Measurements from ENCODE around the gene DDB1.

DDB1 gene

GRCh38 chr11:61334434-61335354 is 1.8 kb upstream of the DDB1 start:
- Mint-ChIP-seq H3K4me3 (peak overlapping the region; percentile 91), H3K9me3 (no peaks in the 10 kb centered on the region), H3K4me1 (ENCODE audit: low read depth) (peaks cover 57% of the 10 kb centered on the region), H3K27me3 (no peaks in the 10 kb centered on the region), H3K27ac (peak overlapping the region; percentile 98), H3K36me3 (ENCODE audit: low read depth) (peaks cover 53% of the 10 kb centered on the region)
- DNase-seq = peak; percentile 37

DNA sequence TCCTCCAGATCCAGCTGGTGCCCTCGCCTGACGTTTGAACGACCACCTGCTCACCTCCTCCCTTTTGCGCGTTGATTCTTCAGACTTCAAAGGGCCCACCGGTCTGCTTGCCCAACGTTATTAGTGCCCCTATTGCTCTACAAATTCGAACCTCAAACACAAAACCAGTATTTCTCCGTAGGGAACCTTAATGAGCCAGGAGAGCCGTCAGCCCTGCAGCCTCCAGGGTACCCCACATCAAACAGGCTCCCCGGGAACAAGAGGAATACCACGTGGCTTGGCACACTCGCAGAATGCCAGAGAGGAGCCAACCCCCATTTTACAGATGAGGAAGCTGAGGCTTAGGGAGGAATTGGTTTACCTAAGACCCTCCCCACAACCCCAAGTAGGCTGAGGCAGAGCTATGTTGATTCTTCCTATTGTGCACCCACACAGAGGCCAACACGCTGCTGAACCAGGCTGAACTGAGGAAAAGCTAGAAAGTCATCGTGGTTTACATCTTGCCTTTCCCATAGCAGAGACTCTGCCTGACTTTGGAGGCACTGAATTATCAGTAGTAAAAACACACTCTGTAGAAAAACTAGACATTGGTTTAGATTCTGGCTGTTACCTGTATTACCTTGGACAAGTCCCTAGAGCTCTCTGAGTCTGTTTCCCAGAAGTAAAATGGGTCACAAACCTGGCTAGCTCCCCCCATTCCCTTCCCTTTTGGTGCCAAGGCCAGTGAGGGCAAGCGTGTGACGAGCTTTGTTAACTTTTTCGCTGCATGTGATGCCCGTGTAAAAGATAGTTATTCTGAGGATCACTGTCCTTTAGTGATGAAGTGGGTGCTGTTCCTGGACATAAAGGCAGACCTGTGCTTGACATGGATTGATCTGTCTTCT is 887 bp upstream of the DDB1 start:
- Mint-ChIP-seq H3K4me3 (peak overlapping the region; percentile 91), H3K27me3 (no peaks in the 10 kb centered on the region), H3K9me3 (no peaks in the 10 kb centered on the region), H3K36me3 (ENCODE audit: low read depth) (peaks cover 56% of the 10 kb centered on the region), H3K27ac (peak overlapping the region; percentile 98), H3K4me1 (ENCODE audit: low read depth) (peaks cover 65% of the 10 kb centered on the region)
- DNase-seq = no peak

DNA sequence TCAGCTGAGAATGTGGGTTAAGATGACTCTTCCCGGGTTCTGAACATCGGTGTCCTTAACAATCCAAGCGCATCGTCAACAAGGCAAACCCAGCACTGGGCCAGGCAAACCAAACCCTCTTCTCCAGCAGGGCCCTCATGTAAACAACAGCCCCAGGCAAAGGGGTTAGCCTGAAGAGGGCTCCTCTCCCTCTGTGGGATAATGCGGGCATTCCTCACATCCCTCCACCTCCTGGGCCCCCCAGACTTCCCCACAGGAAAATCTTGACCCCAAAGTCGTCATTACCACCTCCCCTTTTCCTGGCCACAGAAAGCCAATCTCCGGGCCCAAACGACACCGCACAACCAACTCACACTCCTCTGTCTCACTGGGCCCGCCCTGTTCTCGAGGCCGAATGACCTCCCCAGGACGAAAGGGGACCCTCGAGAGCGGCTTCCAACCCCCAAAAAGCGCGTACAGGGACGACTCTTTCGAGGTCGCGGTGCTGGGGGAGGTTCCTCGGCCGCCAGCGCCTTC is 566 bp downstream of the DDB1 start:
- peaks cover 61% of the 10 kb centered on the region for H3K36me3 Mint-ChIP-seq (ENCODE audit: low read depth)
- no peaks in the 10 kb centered on the region for H3K9me3 Mint-ChIP-seq
- H3K27ac Mint-ChIP-seq = peak overlapping the region; percentile 98
- H3K4me1 Mint-ChIP-seq (ENCODE audit: low read depth) = peaks cover 76% of the 10 kb centered on the region
- no peaks in the 10 kb centered on the region for H3K27me3 Mint-ChIP-seq
- no peak for DNase-seq
- H3K4me3 Mint-ChIP-seq = peak overlapping the region; percentile 91

GRCh38 chr11:61331651-61332050 is 1.3 kb downstream of the DDB1 start:
- no peaks in the 10 kb centered on the region for H3K27me3 Mint-ChIP-seq
- H3K4me1 Mint-ChIP-seq (ENCODE audit: low read depth) = peaks cover 72% of the 10 kb centered on the region
- H3K9me3 Mint-ChIP-seq = no peaks in the 10 kb centered on the region
- H3K27ac Mint-ChIP-seq = peak overlapping the region; percentile 98
- H3K36me3 Mint-ChIP-seq (ENCODE audit: low read depth) = peaks cover 67% of the 10 kb centered on the region
- no peak for DNase-seq
- H3K4me3 Mint-ChIP-seq = peak overlapping the region; percentile 91

GRCh38 chr11:61329871-61330270 is 3.0 kb downstream of the DDB1 start:
- H3K9me3 Mint-ChIP-seq = no peaks in the 10 kb centered on the region
- no peak for DNase-seq
- peaks cover 85% of the 10 kb centered on the region for H3K36me3 Mint-ChIP-seq (ENCODE audit: low read depth)
- no peak overlapping the region for H3K4me3 Mint-ChIP-seq
- peaks cover 62% of the 10 kb centered on the region for H3K4me1 Mint-ChIP-seq (ENCODE audit: low read depth)
- no peaks in the 10 kb centered on the region for H3K27me3 Mint-ChIP-seq
- H3K27ac Mint-ChIP-seq = peak overlapping the region; percentile 98

GRCh38 chr11:61328351-61328750 is 4.6 kb downstream of the DDB1 start:
- H3K27ac Mint-ChIP-seq = no peak overlapping the region
- no peaks in the 10 kb centered on the region for H3K27me3 Mint-ChIP-seq
- H3K36me3 Mint-ChIP-seq (ENCODE audit: low read depth) = peaks cover 97% of the 10 kb centered on the region
- no peaks in the 10 kb centered on the region for H3K9me3 Mint-ChIP-seq
- H3K4me3 Mint-ChIP-seq = no peak overlapping the region
- no peak for DNase-seq
- H3K4me1 Mint-ChIP-seq (ENCODE audit: low read depth) = peaks cover 49% of the 10 kb centered on the region

DNA sequence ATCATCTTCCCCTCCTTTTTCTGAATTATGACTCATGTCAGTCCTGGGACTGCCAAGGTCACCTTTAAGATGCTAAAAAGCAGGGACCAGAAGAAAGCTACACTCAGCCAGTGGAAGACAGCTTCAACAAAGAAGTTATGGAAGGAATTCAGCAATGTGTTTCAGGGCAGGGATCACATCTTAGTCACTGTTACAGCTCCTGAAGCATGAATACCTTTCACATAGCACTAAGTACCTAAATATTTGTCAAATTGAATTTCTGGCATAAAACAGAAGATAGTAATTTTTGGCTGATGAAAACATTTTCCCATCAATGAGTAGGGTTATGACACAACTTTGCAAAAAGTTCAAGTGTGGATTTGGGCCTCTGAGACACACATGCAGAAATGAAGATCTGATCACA is 5.2 kb downstream of the DDB1 start:
- H3K9me3 Mint-ChIP-seq = no peaks in the 10 kb centered on the region
- DNase-seq = no peak
- no peaks in the 10 kb centered on the region for H3K27me3 Mint-ChIP-seq
- H3K4me1 Mint-ChIP-seq (ENCODE audit: low read depth) = peaks cover 46% of the 10 kb centered on the region
- no peak overlapping the region for H3K27ac Mint-ChIP-seq
- H3K4me3 Mint-ChIP-seq = no peak overlapping the region
- H3K36me3 Mint-ChIP-seq (ENCODE audit: low read depth) = peaks cover 98% of the 10 kb centered on the region

DNA sequence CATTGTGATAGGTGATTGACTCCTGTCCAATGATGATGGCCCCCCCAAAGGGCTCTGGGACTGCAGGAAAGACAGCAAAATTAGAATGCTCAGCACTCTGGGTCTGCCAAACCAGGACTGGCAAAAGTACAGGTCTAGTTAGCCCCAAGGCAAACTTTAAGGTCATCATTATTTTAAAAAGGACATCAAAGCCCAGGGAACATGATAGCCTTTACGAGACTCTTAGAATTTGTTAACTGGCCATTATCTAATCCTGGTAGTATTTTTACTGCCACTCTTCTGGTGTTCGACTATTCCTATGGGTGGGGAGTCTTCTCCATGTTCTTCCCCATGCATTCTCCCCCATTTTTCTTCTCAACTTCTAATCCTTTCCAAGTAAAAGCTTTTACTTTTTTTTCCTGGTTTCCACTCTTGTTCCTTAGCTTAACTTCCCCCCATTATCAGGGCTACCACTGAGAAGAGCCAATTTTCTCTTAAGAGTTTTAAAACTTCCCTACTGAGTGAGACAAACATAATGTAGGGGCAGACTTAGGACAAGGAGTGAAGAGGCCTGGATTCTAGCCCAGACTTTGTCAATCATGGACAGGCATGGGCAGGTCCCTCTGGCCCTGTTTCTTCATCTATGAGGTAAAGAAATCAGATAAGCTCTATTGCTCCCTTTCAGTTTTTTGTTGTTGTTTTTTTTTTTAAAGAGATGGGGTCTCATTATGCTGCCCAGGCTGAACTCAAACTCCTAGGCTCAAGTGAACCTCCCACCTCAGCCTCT is 7.1 kb downstream of the DDB1 start:
- DNase-seq = no peak
- peak overlapping the region; percentile 60 for H3K27ac Mint-ChIP-seq
- H3K4me1 Mint-ChIP-seq (ENCODE audit: low read depth) = peaks cover 33% of the 10 kb centered on the region
- no peaks in the 10 kb centered on the region for H3K9me3 Mint-ChIP-seq
- H3K4me3 Mint-ChIP-seq = no peak overlapping the region
- H3K27me3 Mint-ChIP-seq = no peaks in the 10 kb centered on the region
- H3K36me3 Mint-ChIP-seq (ENCODE audit: low read depth) = peaks cover 98% of the 10 kb centered on the region

DNA sequence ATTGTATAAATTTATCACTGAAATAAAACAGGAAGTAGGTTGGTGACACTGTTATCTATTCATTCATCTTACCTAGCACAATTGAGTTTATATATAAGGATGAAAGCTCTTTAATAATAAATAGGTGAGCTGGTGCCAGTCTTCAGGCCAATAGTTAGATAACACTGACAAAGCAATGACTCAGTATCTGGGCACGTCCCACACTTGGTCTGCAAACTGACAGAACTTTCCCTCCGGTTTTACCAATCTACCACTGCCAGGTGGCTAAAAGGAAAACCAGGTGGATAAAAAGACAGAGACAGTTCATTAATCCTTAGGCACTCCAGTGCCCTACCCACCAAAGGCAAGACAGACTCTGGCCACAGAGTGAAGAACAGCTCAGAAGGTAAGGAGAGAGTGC is 17.6 kb downstream of the DDB1 start:
- H3K4me1 Mint-ChIP-seq (ENCODE audit: low read depth) = peaks cover 3% of the 10 kb centered on the region
- H3K36me3 Mint-ChIP-seq (ENCODE audit: low read depth) = peaks cover 42% of the 10 kb centered on the region
- no peak for DNase-seq
- H3K4me3 Mint-ChIP-seq = no peak overlapping the region
- H3K9me3 Mint-ChIP-seq = no peaks in the 10 kb centered on the region
- peak overlapping the region; percentile 2 for H3K27ac Mint-ChIP-seq
- no peaks in the 10 kb centered on the region for H3K27me3 Mint-ChIP-seq

DNA sequence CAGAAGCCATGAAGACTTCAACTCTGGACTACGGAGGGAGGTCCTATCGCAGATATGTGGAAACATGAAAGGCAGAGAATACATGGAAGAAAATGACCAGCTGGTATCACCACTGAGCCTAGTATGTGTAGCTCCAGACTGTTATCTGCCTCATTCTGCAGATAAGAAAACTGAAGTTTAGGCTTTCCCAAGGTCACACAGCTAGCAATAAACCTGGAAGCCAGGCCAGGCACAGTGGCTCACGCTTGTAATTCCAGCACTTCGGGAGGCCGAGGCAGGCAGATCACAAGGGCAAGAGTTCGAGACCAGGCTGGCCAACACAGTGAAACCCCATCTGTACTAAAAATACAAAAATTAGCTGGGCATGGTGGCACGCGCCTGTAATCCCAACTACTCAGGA is 22.2 kb downstream of the DDB1 start:
- DNase-seq = no peak
- Mint-ChIP-seq H3K36me3 (ENCODE audit: low read depth) (peaks cover 6% of the 10 kb centered on the region), H3K27me3 (no peaks in the 10 kb centered on the region), H3K27ac (no peak overlapping the region), H3K4me1 (ENCODE audit: low read depth) (peaks cover 7% of the 10 kb centered on the region), H3K9me3 (no peaks in the 10 kb centered on the region), H3K4me3 (no peak overlapping the region)

DNA sequence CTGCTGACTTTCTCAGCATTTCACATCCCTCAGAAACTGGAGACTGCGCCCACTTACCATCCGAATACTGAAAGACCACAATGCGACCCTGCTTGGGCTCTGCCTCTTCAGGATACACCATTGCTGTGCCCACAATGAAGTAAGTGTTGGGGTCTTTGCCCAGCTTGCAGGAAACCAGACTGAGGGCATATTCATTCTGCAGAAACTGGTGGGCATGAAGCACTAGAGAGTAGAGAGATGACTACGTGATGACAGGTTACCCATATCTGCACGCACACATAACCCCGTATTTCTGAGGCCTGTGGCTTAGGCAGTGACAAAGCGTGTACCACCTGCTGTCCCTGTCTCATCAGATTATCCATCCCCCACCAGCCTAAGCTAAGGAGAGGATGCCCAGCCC is 23.2 kb downstream of the DDB1 start:
- H3K27ac Mint-ChIP-seq = no peak overlapping the region
- no peak overlapping the region for H3K4me3 Mint-ChIP-seq
- H3K4me1 Mint-ChIP-seq (ENCODE audit: low read depth) = peaks cover 7% of the 10 kb centered on the region
- H3K27me3 Mint-ChIP-seq = no peaks in the 10 kb centered on the region
- no peak for DNase-seq
- no peaks in the 10 kb centered on the region for H3K9me3 Mint-ChIP-seq
- no peaks in the 10 kb centered on the region for H3K36me3 Mint-ChIP-seq (ENCODE audit: low read depth)

DNA sequence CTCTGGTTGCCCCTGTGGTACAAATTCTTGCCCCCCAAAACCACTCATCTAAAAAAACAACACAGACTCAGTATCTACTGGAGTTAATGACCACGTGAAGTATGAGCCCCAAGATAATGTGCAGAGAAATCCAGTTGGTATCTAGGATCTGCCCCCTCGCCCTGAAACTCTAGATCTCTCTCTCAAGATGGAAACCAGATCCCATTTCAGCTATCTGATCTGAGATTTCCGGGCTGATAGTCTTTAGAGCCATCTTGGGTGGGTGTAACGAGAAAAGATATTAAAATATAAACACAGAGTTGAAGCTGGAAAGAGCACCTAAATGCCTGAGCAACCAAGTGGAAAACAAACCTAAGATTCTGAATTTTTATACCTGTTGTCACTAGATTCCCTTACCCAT is 23.8 kb downstream of the DDB1 start:
- no peak overlapping the region for H3K27ac Mint-ChIP-seq
- no peaks in the 10 kb centered on the region for H3K36me3 Mint-ChIP-seq (ENCODE audit: low read depth)
- H3K9me3 Mint-ChIP-seq = no peaks in the 10 kb centered on the region
- peaks cover 7% of the 10 kb centered on the region for H3K4me1 Mint-ChIP-seq (ENCODE audit: low read depth)
- H3K4me3 Mint-ChIP-seq = no peak overlapping the region
- no peak for DNase-seq
- H3K27me3 Mint-ChIP-seq = no peaks in the 10 kb centered on the region

GRCh38 chr11:61307354-61307753 is 25.6 kb downstream of the DDB1 start:
- no peak for DNase-seq
- Mint-ChIP-seq H3K36me3 (ENCODE audit: low read depth) (no peaks in the 10 kb centered on the region), H3K9me3 (no peaks in the 10 kb centered on the region), H3K4me1 (ENCODE audit: low read depth) (peaks cover 7% of the 10 kb centered on the region), H3K4me3 (no peak overlapping the region), H3K27ac (no peak overlapping the region), H3K27me3 (no peaks in the 10 kb centered on the region)

GRCh38 chr11:61306221-61306620 is 26.7 kb downstream of the DDB1 start:
- Mint-ChIP-seq H3K9me3 (no peaks in the 10 kb centered on the region), H3K27me3 (no peaks in the 10 kb centered on the region), H3K4me3 (no peak overlapping the region), H3K36me3 (ENCODE audit: low read depth) (no peaks in the 10 kb centered on the region), H3K27ac (no peak overlapping the region), H3K4me1 (ENCODE audit: low read depth) (peaks cover 7% of the 10 kb centered on the region)
- no peak for DNase-seq
